ENCODE measurements around the gene ASIC2. TPM values are rescaled to one million over a fixed set of nuclear protein-coding genes. Genes with fewer than 3 reads are reported as not detected.

ASIC2 gene
- total and polyA plus RNA-seq, 9 of the 15 experiments (the other 6 are each of a cell fraction or from before 2014, with no cell fraction given) = not detected

DNA sequence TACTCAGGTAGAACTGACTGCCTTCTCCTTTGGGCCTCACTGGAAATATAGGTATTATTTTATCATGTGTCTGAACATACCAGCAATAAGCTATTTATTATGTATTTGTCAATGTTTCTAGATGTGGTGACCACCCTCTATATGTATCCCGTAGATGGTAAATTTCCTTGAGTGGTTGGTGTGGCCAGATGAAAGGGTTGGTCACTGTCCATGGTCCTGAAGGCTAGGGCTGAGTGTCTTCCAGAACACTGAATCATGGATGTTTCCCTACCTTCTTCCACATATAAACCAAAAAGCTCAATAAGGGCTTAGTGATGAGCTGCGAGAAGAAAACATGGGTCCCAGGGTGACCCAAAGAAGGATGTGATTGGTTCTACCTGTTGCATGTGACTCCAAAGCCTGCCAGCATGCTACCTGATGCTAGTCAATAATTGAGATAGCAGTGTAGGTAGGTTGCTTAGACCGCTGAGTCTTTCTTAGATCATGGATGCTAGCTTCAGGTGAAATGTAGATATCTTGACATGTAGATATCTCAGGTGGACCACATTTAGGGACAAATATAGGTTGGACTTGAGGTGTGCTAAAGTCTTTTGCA lies 150.3 kb downstream of the ASIC2 start (continued):
- TF ChIP-seq, protein P1, sequence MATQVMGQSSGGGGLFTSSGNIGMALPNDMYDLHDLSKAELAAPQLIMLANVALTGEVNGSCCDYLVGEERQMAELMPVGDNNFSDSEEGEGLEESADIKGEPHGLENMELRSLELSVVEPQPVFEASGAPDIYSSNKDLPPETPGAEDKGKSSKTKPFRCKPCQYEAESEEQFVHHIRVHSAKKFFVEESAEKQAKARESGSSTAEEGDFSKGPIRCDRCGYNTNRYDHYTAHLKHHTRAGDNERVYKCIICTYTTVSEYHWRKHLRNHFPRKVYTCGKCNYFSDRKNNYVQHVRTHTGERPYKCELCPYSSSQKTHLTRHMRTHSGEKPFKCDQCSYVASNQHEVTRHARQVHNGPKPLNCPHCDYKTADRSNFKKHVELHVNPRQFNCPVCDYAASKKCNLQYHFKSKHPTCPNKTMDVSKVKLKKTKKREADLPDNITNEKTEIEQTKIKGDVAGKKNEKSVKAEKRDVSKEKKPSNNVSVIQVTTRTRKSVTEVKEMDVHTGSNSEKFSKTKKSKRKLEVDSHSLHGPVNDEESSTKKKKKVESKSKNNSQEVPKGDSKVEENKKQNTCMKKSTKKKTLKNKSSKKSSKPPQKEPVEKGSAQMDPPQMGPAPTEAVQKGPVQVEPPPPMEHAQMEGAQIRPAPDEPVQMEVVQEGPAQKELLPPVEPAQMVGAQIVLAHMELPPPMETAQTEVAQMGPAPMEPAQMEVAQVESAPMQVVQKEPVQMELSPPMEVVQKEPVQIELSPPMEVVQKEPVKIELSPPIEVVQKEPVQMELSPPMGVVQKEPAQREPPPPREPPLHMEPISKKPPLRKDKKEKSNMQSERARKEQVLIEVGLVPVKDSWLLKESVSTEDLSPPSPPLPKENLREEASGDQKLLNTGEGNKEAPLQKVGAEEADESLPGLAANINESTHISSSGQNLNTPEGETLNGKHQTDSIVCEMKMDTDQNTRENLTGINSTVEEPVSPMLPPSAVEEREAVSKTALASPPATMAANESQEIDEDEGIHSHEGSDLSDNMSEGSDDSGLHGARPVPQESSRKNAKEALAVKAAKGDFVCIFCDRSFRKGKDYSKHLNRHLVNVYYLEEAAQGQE (IDR thresholded peaks at IDR 0.05; ENCODE audit: borderline replicate concordance) = peak; percentile 99
- TF ChIP-seq, protein P1 (CRISPR knock-in tag; IDR thresholded peaks at IDR 0.05; ENCODE audit: low read depth) = peak; percentile 96
- TF ChIP-seq CBX1 (IDR thresholded peaks at IDR 0.05; ENCODE audit: low read depth) (no peak), EHMT2 (IDR thresholded peaks at IDR 0.05) (peak; percentile 99), MIER1 (IDR thresholded peaks at IDR 0.05; ENCODE audit: low read depth) (peak; percentile 96), ZNF766 (CRISPR knock-in tag; conservative IDR thresholded peaks at IDR 0.05) (peak; percentile 75), ZBTB7A (IDR thresholded peaks at IDR 0.05; ENCODE audit: borderline replicate concordance, control insufficient read depth, low read depth, low read length) (no peak), ZNF175 (CRISPR knock-in tag; IDR thresholded peaks at IDR 0.05; ENCODE audit: low read depth) (no peak), LEF1 (IDR thresholded peaks at IDR 0.05) (0 out of 2 replicates have a peak, but pooled peaks have one; percentile 31)
- TF ChIP-seq, protein P2, sequence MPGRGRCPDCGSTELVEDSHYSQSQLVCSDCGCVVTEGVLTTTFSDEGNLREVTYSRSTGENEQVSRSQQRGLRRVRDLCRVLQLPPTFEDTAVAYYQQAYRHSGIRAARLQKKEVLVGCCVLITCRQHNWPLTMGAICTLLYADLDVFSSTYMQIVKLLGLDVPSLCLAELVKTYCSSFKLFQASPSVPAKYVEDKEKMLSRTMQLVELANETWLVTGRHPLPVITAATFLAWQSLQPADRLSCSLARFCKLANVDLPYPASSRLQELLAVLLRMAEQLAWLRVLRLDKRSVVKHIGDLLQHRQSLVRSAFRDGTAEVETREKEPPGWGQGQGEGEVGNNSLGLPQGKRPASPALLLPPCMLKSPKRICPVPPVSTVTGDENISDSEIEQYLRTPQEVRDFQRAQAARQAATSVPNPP (IDR thresholded peaks at IDR 0.05; ENCODE audit: borderline replicate concordance, insufficient read depth, insufficient read length) = no peak
- TF ChIP-seq, protein P3, sequence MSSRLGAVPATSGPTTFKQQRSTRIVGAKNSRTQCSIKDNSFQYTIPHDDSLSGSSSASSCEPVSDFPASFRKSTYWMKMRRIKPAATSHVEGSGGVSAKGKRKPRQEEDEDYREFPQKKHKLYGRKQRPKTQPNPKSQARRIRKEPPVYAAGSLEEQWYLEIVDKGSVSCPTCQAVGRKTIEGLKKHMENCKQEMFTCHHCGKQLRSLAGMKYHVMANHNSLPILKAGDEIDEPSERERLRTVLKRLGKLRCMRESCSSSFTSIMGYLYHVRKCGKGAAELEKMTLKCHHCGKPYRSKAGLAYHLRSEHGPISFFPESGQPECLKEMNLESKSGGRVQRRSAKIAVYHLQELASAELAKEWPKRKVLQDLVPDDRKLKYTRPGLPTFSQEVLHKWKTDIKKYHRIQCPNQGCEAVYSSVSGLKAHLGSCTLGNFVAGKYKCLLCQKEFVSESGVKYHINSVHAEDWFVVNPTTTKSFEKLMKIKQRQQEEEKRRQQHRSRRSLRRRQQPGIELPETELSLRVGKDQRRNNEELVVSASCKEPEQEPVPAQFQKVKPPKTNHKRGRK (tag; IDR thresholded peaks at IDR 0.05) = no peak
- TF ChIP-seq, protein P4, sequence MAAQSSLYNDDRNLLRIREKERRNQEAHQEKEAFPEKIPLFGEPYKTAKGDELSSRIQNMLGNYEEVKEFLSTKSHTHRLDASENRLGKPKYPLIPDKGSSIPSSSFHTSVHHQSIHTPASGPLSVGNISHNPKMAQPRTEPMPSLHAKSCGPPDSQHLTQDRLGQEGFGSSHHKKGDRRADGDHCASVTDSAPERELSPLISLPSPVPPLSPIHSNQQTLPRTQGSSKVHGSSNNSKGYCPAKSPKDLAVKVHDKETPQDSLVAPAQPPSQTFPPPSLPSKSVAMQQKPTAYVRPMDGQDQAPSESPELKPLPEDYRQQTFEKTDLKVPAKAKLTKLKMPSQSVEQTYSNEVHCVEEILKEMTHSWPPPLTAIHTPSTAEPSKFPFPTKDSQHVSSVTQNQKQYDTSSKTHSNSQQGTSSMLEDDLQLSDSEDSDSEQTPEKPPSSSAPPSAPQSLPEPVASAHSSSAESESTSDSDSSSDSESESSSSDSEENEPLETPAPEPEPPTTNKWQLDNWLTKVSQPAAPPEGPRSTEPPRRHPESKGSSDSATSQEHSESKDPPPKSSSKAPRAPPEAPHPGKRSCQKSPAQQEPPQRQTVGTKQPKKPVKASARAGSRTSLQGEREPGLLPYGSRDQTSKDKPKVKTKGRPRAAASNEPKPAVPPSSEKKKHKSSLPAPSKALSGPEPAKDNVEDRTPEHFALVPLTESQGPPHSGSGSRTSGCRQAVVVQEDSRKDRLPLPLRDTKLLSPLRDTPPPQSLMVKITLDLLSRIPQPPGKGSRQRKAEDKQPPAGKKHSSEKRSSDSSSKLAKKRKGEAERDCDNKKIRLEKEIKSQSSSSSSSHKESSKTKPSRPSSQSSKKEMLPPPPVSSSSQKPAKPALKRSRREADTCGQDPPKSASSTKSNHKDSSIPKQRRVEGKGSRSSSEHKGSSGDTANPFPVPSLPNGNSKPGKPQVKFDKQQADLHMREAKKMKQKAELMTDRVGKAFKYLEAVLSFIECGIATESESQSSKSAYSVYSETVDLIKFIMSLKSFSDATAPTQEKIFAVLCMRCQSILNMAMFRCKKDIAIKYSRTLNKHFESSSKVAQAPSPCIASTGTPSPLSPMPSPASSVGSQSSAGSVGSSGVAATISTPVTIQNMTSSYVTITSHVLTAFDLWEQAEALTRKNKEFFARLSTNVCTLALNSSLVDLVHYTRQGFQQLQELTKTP (IDR thresholded peaks at IDR 0.05; ENCODE audit: low read depth in 1 of 2, partially characterized antibody in 2 of 2) = peak in 1 of 2 experiments; percentile 70
